Glutamatergic neuron (in vitro differentiated cells): ENCODE measurements around the gene CHD6. TPM values are rescaled to one million over a fixed set of nuclear protein-coding genes. Genes with fewer than 3 reads are reported as not detected.

ENCODE experiments used
- DNase-seq: peaks from one replicate; pipeline ENCODE4 v3.0.0; 2022
- H3K27ac Mint-ChIP-seq: one replicate; pipeline ENCODE4 v1.8.0; 2020; ENCODE audit warnings: mild to moderate bottlenecking, mixed read lengths, inconsistent platforms; ENCODE audit not compliant: unreplicated experiment
- H3K27me3 Mint-ChIP-seq: one replicate; pipeline ENCODE4 v1.8.0; 2020; ENCODE audit warnings: mild to moderate bottlenecking, moderate library complexity, mixed read lengths, inconsistent platforms; ENCODE audit not compliant: unreplicated experiment
- H3K36me3 Mint-ChIP-seq: one replicate; pipeline ENCODE4 v1.8.0; 2020; ENCODE audit warnings: mild to moderate bottlenecking, mixed read lengths, inconsistent platforms; ENCODE audit not compliant: unreplicated experiment
- H3K4me1 Mint-ChIP-seq: one replicate; pipeline ENCODE4 v1.8.0; 2020; ENCODE audit warnings: mild to moderate bottlenecking, low read depth, mixed read lengths, inconsistent platforms; ENCODE audit not compliant: unreplicated experiment
- H3K4me3 Mint-ChIP-seq: one replicate; pipeline ENCODE4 v1.8.0; 2020; ENCODE audit warnings: mild to moderate bottlenecking, mixed read lengths, inconsistent platforms; ENCODE audit not compliant: unreplicated experiment
- H3K9me3 Mint-ChIP-seq: one replicate; pipeline ENCODE4 v1.8.0; 2020; ENCODE audit warnings: mild to moderate bottlenecking, moderate library complexity, mixed read lengths, inconsistent platforms; ENCODE audit not compliant: unreplicated experiment
- total RNA-seq: library from RNA; stranded (reverse); fragmentation: NEBNext Ultra II Directional; extraction: Animal tissue kit (Norgen Biotek cat#: 25700); gene quantifications from one replicate; pipeline ENCODE4 v1.2.1, GENCODE V29; 2021; ENCODE audit not compliant: unreplicated experiment
- TF ChIP-seq, protein P1 (sequence below): fragments of 200-600 bp; sonication (generic); IDR thresholded peaks from one replicate; pipeline ENCODE4 v1.5.0; 2021; ENCODE audit not compliant: partially characterized antibody, unreplicated experiment

Gene CHD6
- total RNA-seq, 1 donor from 2014 or later = 85.6 TPM

DNA sequence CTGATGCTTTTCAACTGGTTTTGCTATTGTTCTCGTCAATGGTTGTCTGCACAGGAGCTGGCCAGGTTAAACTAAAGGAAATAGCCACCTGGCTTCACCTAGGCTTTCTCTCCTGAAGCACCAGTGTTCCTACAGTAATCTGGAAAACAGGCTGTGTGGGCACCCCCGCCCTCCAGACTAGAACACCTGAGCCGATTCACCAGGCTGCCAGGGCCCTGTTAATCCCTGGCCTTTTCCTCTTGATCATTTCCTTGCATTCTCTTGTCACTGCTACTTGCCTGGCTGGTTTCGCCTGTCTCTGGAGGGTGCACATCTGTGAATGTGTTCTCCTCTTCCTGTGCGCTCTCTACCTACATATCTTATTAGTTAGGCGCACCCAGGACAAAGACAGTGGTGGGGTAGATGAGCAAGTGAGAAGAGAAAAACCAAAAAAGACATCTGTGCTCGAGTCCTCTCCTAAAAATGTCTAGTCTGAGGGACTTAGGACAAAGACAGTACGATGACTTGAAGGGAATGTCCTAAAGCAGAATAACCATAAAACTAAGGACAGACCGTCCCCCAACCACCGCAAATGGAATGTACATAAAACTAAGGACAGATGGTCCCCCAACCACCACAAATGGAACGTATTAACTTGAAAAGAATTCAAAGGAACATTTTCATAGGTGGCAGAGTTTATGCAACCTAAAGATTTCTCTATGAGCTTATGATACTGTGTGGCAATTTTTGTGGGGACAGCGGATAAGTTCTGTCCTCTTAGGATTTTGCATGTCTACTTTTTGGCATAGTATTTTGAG is 205.7 kb downstream of the CHD6 start:
- peaks cover under 1% of the 10 kb centered on the region for H3K27me3 Mint-ChIP-seq
- H3K4me1 Mint-ChIP-seq = peaks cover under 1% of the 10 kb centered on the region
- no peaks in the 10 kb centered on the region for H3K9me3 Mint-ChIP-seq
- TF ChIP-seq, protein P1, sequence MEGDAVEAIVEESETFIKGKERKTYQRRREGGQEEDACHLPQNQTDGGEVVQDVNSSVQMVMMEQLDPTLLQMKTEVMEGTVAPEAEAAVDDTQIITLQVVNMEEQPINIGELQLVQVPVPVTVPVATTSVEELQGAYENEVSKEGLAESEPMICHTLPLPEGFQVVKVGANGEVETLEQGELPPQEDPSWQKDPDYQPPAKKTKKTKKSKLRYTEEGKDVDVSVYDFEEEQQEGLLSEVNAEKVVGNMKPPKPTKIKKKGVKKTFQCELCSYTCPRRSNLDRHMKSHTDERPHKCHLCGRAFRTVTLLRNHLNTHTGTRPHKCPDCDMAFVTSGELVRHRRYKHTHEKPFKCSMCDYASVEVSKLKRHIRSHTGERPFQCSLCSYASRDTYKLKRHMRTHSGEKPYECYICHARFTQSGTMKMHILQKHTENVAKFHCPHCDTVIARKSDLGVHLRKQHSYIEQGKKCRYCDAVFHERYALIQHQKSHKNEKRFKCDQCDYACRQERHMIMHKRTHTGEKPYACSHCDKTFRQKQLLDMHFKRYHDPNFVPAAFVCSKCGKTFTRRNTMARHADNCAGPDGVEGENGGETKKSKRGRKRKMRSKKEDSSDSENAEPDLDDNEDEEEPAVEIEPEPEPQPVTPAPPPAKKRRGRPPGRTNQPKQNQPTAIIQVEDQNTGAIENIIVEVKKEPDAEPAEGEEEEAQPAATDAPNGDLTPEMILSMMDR = no peak
- H3K36me3 Mint-ChIP-seq = no peaks in the 10 kb centered on the region
- no peak overlapping the region for H3K27ac Mint-ChIP-seq
- DNase-seq = no peak
- H3K4me3 Mint-ChIP-seq = no peak overlapping the region

DNA sequence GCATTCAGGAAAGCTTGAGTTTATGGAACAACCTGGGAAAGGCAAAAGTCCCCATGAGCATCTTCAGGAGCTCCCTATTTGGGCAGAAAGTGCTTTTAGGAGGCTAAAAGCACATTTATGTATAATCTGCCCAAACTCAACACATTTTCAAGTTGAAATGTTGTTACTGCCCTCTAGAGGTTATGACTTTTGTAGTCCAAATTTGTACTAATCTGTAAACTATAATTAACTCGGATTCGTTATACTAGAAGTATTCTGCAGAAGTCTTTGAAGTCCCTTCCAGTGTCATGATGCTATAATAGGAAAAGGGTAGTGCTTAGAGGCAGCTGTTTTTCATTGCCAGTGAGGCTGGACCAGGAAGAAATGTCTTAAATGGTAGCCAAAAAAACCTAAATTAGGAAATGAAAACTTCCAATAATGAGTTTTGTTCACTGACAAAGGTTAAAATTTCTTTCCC is 206.8 kb downstream of the CHD6 start:
- Mint-ChIP-seq H3K9me3 (no peaks in the 10 kb centered on the region), H3K4me3 (no peak overlapping the region), H3K27ac (no peak overlapping the region), H3K4me1 (peaks cover 3% of the 10 kb centered on the region), H3K36me3 (no peaks in the 10 kb centered on the region), H3K27me3 (peaks cover 5% of the 10 kb centered on the region)
- DNase-seq = no peak
- TF ChIP-seq, protein P1 = peak; percentile 42

DNA sequence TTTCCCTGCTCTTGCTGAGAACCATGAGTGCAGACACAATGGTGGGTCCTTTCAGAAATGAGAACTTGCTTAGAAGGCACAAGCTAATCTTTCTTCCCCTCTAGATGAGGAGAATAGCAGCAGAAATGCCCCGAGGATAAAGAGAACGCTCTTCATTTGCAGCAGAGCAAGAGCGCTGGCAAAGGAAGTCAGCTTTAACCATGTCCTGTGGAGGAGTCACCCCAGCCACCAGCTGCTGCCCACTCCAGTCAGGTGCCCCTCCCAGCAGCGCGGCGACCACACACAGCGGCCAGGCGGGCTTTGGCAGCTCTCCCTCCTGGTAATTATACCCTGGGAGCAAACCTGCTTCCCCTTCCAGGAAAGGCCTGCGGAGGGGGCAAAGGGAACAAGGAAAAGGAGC is 209.2 kb downstream of the CHD6 start:
- Mint-ChIP-seq H3K4me1 (peaks cover 3% of the 10 kb centered on the region), H3K27me3 (peaks cover 5% of the 10 kb centered on the region), H3K4me3 (no peak overlapping the region), H3K27ac (no peak overlapping the region), H3K36me3 (no peaks in the 10 kb centered on the region), H3K9me3 (no peaks in the 10 kb centered on the region)
- no peak for DNase-seq
- TF ChIP-seq, protein P1 = no peak

DNA sequence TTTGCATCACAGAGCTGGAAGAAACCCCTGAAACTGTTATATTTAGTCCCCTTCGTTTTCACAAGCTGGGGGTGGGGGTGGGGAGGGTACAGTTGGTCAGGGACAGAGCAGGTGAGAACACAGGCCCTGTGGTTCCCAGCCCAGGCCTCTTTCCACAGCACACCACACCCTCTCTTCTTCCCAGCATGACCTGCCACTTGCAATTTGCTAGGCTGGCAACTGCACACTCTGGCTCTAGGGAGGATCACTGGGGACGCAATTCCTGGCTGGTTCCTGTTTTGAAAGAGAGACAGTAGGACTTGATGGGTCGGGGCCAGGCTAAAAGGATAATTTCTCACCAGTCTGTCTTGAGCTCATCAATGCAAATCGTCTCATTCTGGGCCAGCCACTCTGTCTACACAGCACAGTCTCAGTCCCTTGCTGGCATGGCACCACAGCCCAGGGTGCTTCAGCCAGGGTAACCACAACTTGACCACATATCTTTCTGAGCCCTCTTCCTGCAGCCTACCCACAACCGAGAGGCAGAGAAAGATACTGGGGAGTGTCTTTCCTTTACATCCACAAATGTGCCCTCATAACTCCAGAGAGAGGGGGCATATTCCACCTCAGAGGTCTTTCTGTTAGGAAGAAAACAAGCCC is 209.9 kb downstream of the CHD6 start:
- DNase-seq = no peak
- Mint-ChIP-seq H3K27me3 (peaks cover 5% of the 10 kb centered on the region), H3K36me3 (no peaks in the 10 kb centered on the region), H3K4me1 (peaks cover 3% of the 10 kb centered on the region), H3K27ac (no peak overlapping the region), H3K9me3 (no peaks in the 10 kb centered on the region), H3K4me3 (no peak overlapping the region)
- TF ChIP-seq, protein P1 = no peak

DNA sequence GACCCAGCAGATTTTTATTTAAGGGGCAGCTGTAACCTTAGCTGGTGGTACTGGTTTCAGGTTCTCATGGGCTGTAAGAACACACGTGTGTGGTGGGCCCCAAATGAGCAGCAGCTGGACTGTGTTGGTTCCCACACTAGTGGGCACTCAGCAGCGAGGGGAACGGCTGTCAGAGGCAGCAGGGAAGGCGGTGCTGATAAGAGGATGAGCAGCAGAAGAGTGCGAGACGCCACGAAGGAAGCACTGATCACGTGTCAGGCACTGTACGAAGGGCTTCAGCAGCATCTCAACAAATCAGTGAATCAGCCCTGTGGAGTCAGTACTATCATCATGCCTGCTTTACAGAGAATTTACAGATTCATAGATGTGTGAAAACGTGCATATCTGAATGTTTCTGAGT is 210.6 kb downstream of the CHD6 start:
- Mint-ChIP-seq H3K4me3 (no peak overlapping the region), H3K36me3 (no peaks in the 10 kb centered on the region), H3K4me1 (peaks cover 3% of the 10 kb centered on the region), H3K9me3 (no peaks in the 10 kb centered on the region), H3K27me3 (peaks cover 5% of the 10 kb centered on the region), H3K27ac (peak overlapping the region; percentile 59)
- no peak for DNase-seq
- TF ChIP-seq, protein P1 = no peak
